ENCODE data around the gene VSTM1.

GRCh38 chr19:54077334-54077733, 13.6 kb upstream of the VSTM1 start:
- no peak for TF ChIP-seq POU6F1 (CRISPR knock-in tag; IDR thresholded peaks at IDR 0.05; ENCODE audit: borderline replicate concordance, low read depth)
- no peak for TF ChIP-seq ZFP30 (CRISPR knock-in tag; IDR thresholded peaks at IDR 0.05)
- no peak for TF ChIP-seq PPARA (CRISPR knock-in tag; IDR thresholded peaks at IDR 0.05; ENCODE audit: borderline replicate concordance)
- TF ChIP-seq TOX (CRISPR knock-in tag; IDR thresholded peaks at IDR 0.05; ENCODE audit: borderline replicate concordance) = no peak
- TF ChIP-seq ZNF8 (CRISPR knock-in tag; IDR thresholded peaks at IDR 0.05) = no peak
- no peak for TF ChIP-seq BACH2 (CRISPR knock-in tag; IDR thresholded peaks at IDR 0.05; ENCODE audit: borderline replicate concordance)
- TF ChIP-seq RARB (CRISPR knock-in tag; IDR thresholded peaks at IDR 0.05) = no peak
